WERI-Rb-1 (cell line): Measurements from ENCODE around the gene FSCN2.
A peak's percentile ranks its signal among the peaks of the same experiment; 100 is the strongest.

ENCODE experiments used
- DNase-seq: peaks from one replicate; pipeline ENCODE4 v3.0.0-alpha.2; 2020
- H3K27ac ChIP-seq: fragments of 250-450 bp; sonication (Bioruptor Pico); 2 replicates; pipeline ENCODE4 v1.5.1; 2020; ENCODE audit warnings: mild to moderate bottlenecking, moderate library complexity
- H3K27me3 ChIP-seq: fragments of 250-450 bp; sonication (Bioruptor Pico); 2 replicates; pipeline ENCODE4 v1.5.1; 2021; ENCODE audit warnings: mild to moderate bottlenecking, low read depth, moderate library complexity; ENCODE audit not compliant: insufficient read depth, severe bottlenecking
- H3K36me3 ChIP-seq: fragments of 250-450 bp; sonication (Bioruptor Pico); 2 replicates; pipeline ENCODE4 v1.5.1; 2020; ENCODE audit warnings: mild to moderate bottlenecking, moderate library complexity
- H3K4me3 ChIP-seq: 2 replicates; pipeline ENCODE4 v1.5.1; 2011; ENCODE audit warnings: low read depth, mild to moderate bottlenecking, control low read depth, low read length
- H3K9me3 ChIP-seq: fragments of 250-450 bp; sonication (Bioruptor Pico); 2 replicates; pipeline ENCODE4 v1.5.1; 2021; ENCODE audit warnings: mild to moderate bottlenecking, moderate library complexity; ENCODE audit not compliant: severe bottlenecking
- CTCF ChIP-seq: IDR thresholded peaks from 2 replicates; pipeline ENCODE4 v1.5.1; 2011; ENCODE audit warnings: low read depth, mild to moderate bottlenecking, control low read depth, inconsistent platforms, low read length

FSCN2 gene

GRCh38 chr17:81489998-81490992 is 37.9 kb upstream of the FSCN2 start:
- H3K4me3 ChIP-seq, result no peak overlapping the region
- H3K9me3 ChIP-seq, result no peaks in the 10 kb centered on the region
- TF ChIP-seq CTCF, result no peak
- H3K27ac ChIP-seq, result no peak overlapping the region
- H3K27me3 ChIP-seq, result no peaks in the 10 kb centered on the region
- DNase-seq, result no peak
- no peaks in the 10 kb centered on the region; the same call in 1 of the 2 replicates for H3K36me3 ChIP-seq

GRCh38 chr17:81491181-81491581 is 37.0 kb upstream of the FSCN2 start:
- H3K27ac ChIP-seq, result peak overlapping the region; percentile 4; the same call in 1 of the 2 replicates
- TF ChIP-seq CTCF, result no peak
- H3K27me3 ChIP-seq, result no peaks in the 10 kb centered on the region
- no peaks in the 10 kb centered on the region; the same call in 1 of the 2 replicates for H3K36me3 ChIP-seq
- no peak overlapping the region for H3K4me3 ChIP-seq
- H3K9me3 ChIP-seq, result no peaks in the 10 kb centered on the region
- DNase-seq, result peak; percentile 88

- Histone ChIP-seq H3K36me3 (no peaks in the 10 kb centered on the region; the same call in 1 of the 2 replicates), H3K27ac (peak overlapping the region; percentile 41), H3K27me3 (no peaks in the 10 kb centered on the region), H3K4me3 (peak overlapping the region; percentile 40), H3K9me3 (no peaks in the 10 kb centered on the region)
- peak; percentile 14; the same call in 1 of the 2 replicates for TF ChIP-seq CTCF
- DNase-seq, result no peak
Observed at GRCh38 chr17:81491761-81492160, 36.4 kb upstream of the FSCN2 start.

GRCh38 chr17:81492202-81492601 is 36.0 kb upstream of the FSCN2 start:
- H3K9me3 ChIP-seq, result no peaks in the 10 kb centered on the region
- peak; percentile 68 for DNase-seq
- peak overlapping the region; percentile 40 for H3K4me3 ChIP-seq
- H3K27me3 ChIP-seq, result no peaks in the 10 kb centered on the region
- TF ChIP-seq CTCF, result no peak
- peak overlapping the region; percentile 41 for H3K27ac ChIP-seq
- H3K36me3 ChIP-seq, result no peaks in the 10 kb centered on the region; the same call in 1 of the 2 replicates

GRCh38 chr17:81492706-81493105 is 35.5 kb upstream of the FSCN2 start:
- no peak overlapping the region for H3K4me3 ChIP-seq
- no peaks in the 10 kb centered on the region for H3K9me3 ChIP-seq
- no peaks in the 10 kb centered on the region; the same call in 1 of the 2 replicates for H3K36me3 ChIP-seq
- DNase-seq, result no peak
- peak overlapping the region; percentile 41 for H3K27ac ChIP-seq
- TF ChIP-seq CTCF, result no peak
- no peaks in the 10 kb centered on the region for H3K27me3 ChIP-seq
